ENCODE measurements around the gene TMEM63B.
"Not testable (repeated sequence)": the region's sequence is repeated elsewhere in the genome, so short reads cannot be mapped to it uniquely, and the experiment has no call there.

Gene TMEM63B

DNA sequence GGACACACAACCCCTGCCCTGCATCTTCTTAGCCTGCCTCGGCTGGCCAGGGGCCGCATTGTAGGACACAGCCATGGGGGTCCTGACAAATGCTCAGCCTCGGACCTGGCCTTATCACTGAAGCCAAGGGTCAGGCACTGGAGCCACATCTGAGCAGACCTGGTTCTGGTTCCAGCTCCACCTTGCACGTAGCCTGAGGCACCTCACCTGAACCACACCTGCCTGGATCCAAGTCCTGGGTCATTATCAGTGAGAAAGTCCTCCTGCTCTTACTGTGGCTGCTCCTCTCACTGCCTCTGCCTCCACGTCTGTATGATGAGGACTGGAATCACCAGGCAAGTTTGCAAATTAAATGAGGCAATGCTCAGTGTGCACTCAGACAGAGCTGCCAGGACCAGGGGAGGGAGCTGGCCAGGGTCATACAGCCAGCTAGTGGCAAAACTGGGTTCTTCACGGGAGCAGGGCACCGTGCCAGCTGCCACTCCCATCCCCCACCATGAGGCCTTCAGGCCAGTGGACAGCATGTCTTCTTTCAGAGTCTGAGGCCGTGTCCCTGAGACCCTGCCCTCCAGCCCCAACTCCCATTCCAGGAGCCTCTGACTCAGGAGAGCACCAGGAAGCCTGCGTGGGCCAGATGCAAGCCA is 40.3 kb upstream of the TMEM63B start:
- no peaks in the 10 kb centered on the region for H3K9me3 ChIP-seq (ENCODE audit: control insufficient read depth in 1 of 2, low read length in 2 of 2)
- no peak overlapping the region for H3K4me3 ChIP-seq (ENCODE audit: low read depth in 1 of 2, low read length in 2 of 2)
- H3K36me3 ChIP-seq (ENCODE audit: control insufficient read depth in 1 of 2, insufficient read depth in 2 of 2, low read length in 2 of 2) = no peaks in the 10 kb centered on the region
- no peaks in the 10 kb centered on the region for H3K27me3 ChIP-seq (ENCODE audit: control insufficient read depth in 1 of 2, insufficient read depth in 2 of 2, low read length in 2 of 2)
- no peak overlapping the region for H3K9ac ChIP-seq (ENCODE audit: low read depth in 1 of 2, low read length in 2 of 2)
- H3K27ac ChIP-seq (ENCODE audit: low read depth, low read length) = no peak overlapping the region
- H3K4me1 ChIP-seq (ENCODE audit: control insufficient read depth in 1 of 2, insufficient read depth in 2 of 2, low read length in 2 of 2) = peaks cover 7 to 9% of the 10 kb centered on the region in 2 donors

DNA sequence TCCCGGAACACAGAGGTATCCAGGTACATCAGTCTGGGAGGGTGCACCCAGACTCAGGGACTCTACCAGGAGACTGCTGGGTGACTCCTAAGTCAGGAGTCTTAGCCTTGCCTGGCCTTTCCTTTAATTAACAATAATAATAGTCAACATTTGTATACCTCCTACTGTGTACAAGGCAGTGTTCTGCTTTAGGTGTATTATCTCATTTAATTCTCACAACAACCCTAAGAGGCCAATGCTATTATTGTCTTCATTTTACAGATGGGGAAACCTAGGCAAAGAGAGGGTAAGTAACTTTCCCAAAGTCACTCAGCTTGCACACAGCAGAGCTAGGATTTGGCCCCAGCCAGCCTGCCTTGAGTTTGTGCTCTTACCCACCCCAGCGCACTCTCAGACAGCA is 39.7 kb upstream of the TMEM63B start:
- peaks cover 7 to 9% of the 10 kb centered on the region in 2 donors for H3K4me1 ChIP-seq (ENCODE audit: control insufficient read depth in 1 of 2, insufficient read depth in 2 of 2, low read length in 2 of 2)
- no peak overlapping the region for H3K9ac ChIP-seq (ENCODE audit: low read depth in 1 of 2, low read length in 2 of 2)
- no peaks in the 10 kb centered on the region for H3K36me3 ChIP-seq (ENCODE audit: control insufficient read depth in 1 of 2, insufficient read depth in 2 of 2, low read length in 2 of 2)
- H3K9me3 ChIP-seq (ENCODE audit: control insufficient read depth in 1 of 2, low read length in 2 of 2) = no peaks in the 10 kb centered on the region
- no peaks in the 10 kb centered on the region for H3K27me3 ChIP-seq (ENCODE audit: control insufficient read depth in 1 of 2, insufficient read depth in 2 of 2, low read length in 2 of 2)
- no peak overlapping the region for H3K27ac ChIP-seq (ENCODE audit: low read depth, low read length)
- H3K4me3 ChIP-seq (ENCODE audit: low read depth in 1 of 2, low read length in 2 of 2) = no peak overlapping the region

DNA sequence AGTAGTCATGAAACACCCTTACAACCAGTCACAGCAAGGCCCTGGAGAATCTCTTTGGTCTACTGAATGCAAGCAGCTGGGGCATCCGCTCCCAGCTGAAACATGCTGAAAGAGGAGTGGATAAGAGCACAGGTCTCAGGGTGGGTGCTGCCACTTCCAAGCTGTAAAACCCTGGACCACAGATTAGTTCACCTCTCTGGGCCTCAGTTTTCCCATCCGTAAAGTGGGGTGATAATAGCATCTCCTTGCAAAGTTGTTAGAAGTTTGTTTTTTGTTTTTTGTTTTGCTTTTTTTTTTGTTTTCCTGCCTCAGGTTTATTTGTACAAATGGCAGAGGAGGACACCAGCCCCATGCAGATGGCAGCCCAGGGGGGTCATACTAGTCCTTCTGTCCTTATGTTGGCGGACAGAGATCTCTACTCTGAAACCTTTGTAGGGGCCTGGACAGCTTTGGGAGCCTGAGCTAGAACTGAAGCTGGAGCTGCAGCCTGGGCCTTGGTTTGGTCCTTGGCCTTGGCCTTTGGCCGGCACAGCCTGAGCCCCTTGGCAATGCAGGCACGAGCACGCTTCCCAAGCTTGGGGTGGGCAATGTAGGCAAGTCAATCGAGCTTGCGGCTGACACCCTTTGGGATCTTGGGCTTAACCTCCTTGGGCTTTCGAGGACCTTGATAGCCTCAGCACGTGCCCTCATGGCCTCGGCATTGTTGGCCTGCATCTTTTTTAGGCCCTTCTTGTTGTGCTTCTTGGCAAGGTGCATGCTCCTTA is 38.3 kb upstream of the TMEM63B start:
- Histone ChIP-seq H3K27me3 (ENCODE audit: control insufficient read depth in 1 of 2, insufficient read depth in 2 of 2, low read length in 2 of 2) (no peaks in the 10 kb centered on the region), H3K27ac (ENCODE audit: low read depth, low read length) (no peak overlapping the region), H3K9ac (ENCODE audit: low read depth in 1 of 2, low read length in 2 of 2) (no peak overlapping the region), H3K4me1 (ENCODE audit: control insufficient read depth in 1 of 2, insufficient read depth in 2 of 2, low read length in 2 of 2) (peaks cover 10 to 12% of the 10 kb centered on the region in 2 donors), H3K36me3 (ENCODE audit: control insufficient read depth in 1 of 2, insufficient read depth in 2 of 2, low read length in 2 of 2) (no peaks in the 10 kb centered on the region), H3K4me3 (ENCODE audit: low read depth in 1 of 2, low read length in 2 of 2) (no peak overlapping the region), H3K9me3 (ENCODE audit: control insufficient read depth in 1 of 2, low read length in 2 of 2) (no peaks in the 10 kb centered on the region)

DNA sequence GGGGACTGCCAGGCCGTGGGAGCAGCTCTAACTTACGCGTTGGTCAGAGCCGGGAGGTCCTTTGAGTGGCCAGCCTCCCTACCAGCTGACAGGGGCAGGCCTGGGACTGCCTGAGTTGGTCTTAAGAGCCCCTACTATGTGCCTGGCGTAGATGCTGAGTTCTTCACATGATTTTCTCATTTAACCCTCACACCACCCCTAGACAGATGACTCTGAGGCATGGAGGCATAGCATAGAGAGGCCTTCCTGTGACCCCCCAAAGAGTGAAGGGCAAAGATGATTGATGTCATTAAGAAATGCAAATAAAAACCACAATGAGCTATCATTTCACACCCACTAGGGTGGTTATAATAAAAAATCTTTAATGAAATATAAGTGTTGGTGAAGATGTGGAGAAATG is 36.9 kb upstream of the TMEM63B start:
- no peak overlapping the region for H3K9ac ChIP-seq (ENCODE audit: low read depth in 1 of 2, low read length in 2 of 2)
- no peak overlapping the region for H3K27ac ChIP-seq (ENCODE audit: low read depth, low read length)
- peaks cover 22 to 25% of the 10 kb centered on the region in 2 donors for H3K4me1 ChIP-seq (ENCODE audit: control insufficient read depth in 1 of 2, insufficient read depth in 2 of 2, low read length in 2 of 2)
- H3K27me3 ChIP-seq (ENCODE audit: control insufficient read depth in 1 of 2, insufficient read depth in 2 of 2, low read length in 2 of 2) = no peaks in the 10 kb centered on the region
- H3K4me3 ChIP-seq (ENCODE audit: low read depth in 1 of 2, low read length in 2 of 2) = no peak overlapping the region
- H3K9me3 ChIP-seq (ENCODE audit: control insufficient read depth in 1 of 2, low read length in 2 of 2) = no peaks in the 10 kb centered on the region
- H3K36me3 ChIP-seq (ENCODE audit: control insufficient read depth in 1 of 2, insufficient read depth in 2 of 2, low read length in 2 of 2) = no peaks in the 10 kb centered on the region

DNA sequence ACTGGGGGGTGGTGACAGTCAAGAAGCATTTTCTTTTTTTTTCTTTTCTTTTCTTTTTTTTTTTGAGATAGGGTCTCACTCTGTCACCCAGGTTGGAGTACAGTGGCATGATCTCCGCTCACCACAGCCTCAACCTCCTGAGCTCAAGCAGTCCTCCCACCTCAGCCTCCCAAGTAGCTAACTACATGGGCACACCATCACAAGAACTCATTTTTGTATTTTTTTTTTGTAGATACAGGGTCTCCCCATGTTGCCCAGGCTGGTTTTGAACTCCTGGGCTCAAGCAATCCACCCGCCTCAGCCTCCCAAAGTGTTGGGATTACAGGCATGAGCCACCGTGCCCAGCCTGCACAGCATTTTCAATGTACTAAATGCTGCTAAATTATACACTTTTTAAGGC is 36.0 kb upstream of the TMEM63B start:
- not testable (repeated sequence) for H3K27ac ChIP-seq (ENCODE audit: low read depth, low read length); H3K27me3 ChIP-seq (ENCODE audit: control insufficient read depth in 1 of 2, insufficient read depth in 2 of 2, low read length in 2 of 2); H3K9me3 ChIP-seq (ENCODE audit: control insufficient read depth in 1 of 2, low read length in 2 of 2); H3K9ac ChIP-seq (ENCODE audit: low read depth in 1 of 2, low read length in 2 of 2); H3K36me3 ChIP-seq (ENCODE audit: control insufficient read depth in 1 of 2, insufficient read depth in 2 of 2, low read length in 2 of 2); H3K4me3 ChIP-seq (ENCODE audit: low read depth in 1 of 2, low read length in 2 of 2)
- H3K4me1 ChIP-seq (ENCODE audit: control insufficient read depth in 1 of 2, insufficient read depth in 2 of 2, low read length in 2 of 2) = peaks cover 27 to 28% of the 10 kb centered on the region in 2 donors

DNA sequence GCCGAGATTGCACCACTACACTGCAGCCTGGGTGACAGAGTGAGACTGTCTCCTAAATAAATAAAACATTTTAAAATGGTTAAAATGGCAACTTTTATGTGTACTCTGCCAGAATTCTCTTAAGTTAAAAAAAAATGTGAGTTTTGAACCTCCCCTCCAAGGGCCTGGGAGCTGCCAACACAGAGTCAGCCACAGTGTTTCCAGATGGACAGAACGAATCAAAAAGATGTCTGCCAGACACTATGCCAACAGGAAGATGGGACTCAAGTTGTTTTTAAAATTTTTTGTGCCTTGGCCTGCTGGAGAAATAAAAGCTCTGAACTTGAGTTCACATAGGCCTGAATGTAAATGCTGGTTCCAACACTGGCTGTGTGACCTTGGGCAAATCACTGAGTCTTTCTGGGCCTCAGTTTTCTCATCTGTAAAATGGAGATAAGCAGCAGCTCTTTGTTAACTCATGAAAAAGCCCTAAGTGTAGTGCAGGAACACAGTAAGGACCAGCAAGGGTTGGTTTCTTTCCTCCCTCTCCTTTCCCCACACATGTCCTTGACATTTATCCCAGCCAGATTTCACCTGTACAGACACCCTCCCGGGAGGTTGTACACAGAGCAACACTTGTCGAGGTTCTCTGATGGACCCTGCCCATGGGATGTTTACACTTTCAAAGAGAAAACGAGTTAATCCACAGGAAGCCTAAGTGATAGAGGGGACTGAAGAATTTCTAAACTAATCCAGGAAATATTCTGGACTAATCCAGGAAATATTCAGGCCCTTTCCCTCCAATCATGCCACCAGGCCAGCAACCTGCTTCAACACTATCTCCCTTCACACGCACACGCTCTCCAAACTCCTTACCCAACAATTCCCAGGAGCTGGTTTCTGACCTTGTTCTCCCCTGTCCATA is 35.1 kb upstream of the TMEM63B start:
- Histone ChIP-seq H3K9me3 (ENCODE audit: control insufficient read depth in 1 of 2, low read length in 2 of 2) (no peaks in the 10 kb centered on the region), H3K27ac (ENCODE audit: low read depth, low read length) (no peak overlapping the region), H3K4me1 (ENCODE audit: control insufficient read depth in 1 of 2, insufficient read depth in 2 of 2, low read length in 2 of 2) (peaks cover 25 to 26% of the 10 kb centered on the region in 2 donors), H3K36me3 (ENCODE audit: control insufficient read depth in 1 of 2, insufficient read depth in 2 of 2, low read length in 2 of 2) (no peaks in the 10 kb centered on the region), H3K4me3 (ENCODE audit: low read depth in 1 of 2, low read length in 2 of 2) (no peak overlapping the region), H3K9ac (ENCODE audit: low read depth in 1 of 2, low read length in 2 of 2) (no peak overlapping the region), H3K27me3 (ENCODE audit: control insufficient read depth in 1 of 2, insufficient read depth in 2 of 2, low read length in 2 of 2) (no peaks in the 10 kb centered on the region)

DNA sequence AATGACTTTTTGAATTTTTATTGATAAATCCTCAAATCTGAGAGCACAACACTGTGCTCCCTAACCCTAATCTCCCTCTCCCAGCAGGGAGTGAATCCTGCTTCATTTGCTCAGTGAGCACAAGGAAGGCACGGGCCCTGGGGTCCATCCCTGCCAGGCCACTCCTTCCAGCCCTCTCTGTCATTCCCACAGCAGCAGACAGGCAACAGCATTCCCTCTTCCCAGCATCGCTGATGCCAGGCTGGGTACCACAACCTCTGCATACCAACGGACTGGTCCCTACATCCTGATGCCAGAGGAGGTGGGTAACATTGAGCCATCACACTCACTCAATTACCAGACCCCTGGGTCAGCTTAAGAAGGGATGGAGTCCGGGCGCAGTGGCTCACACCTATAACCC is 34.3 kb upstream of the TMEM63B start:
- H3K9me3 ChIP-seq (ENCODE audit: control insufficient read depth in 1 of 2, low read length in 2 of 2) = no peaks in the 10 kb centered on the region
- H3K36me3 ChIP-seq (ENCODE audit: control insufficient read depth in 1 of 2, insufficient read depth in 2 of 2, low read length in 2 of 2) = no peaks in the 10 kb centered on the region
- H3K9ac ChIP-seq (ENCODE audit: low read depth in 1 of 2, low read length in 2 of 2) = no peak overlapping the region
- H3K27me3 ChIP-seq (ENCODE audit: control insufficient read depth in 1 of 2, insufficient read depth in 2 of 2, low read length in 2 of 2) = no peaks in the 10 kb centered on the region
- peaks cover 22 to 23% of the 10 kb centered on the region in 2 donors for H3K4me1 ChIP-seq (ENCODE audit: control insufficient read depth in 1 of 2, insufficient read depth in 2 of 2, low read length in 2 of 2)
- no peak overlapping the region for H3K4me3 ChIP-seq (ENCODE audit: low read depth in 1 of 2, low read length in 2 of 2)
- H3K27ac ChIP-seq (ENCODE audit: low read depth, low read length) = no peak overlapping the region

DNA sequence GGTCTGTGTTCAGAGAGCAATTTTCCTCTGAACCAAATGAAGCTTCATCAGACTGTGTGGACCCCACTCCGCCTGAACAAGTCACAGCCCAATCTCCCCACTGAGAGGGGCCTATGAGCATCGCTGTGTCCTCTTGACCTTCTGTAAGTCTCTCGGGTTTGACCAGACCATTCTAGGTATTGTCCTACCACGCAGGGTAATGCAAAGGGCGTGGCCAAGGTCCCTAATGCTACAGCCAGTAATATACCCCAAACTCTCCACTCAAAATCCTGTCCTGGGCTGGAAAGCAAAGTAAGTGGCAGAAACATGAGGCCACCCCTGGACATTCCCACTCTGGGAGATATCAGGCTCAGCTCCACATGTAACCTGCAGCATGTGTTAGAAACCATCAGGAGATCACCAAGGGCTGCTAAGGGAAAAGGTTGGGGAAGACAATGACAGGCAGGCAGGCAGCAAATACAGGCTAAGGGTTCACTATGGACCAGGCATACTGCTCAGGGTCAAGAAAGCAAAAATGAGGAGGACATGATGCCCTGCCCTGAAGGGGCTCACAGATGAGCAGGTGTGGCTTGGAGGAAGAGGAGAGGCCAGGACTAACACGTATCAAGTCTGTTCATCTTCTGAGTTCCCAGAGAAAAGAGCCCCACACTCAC is 33.5 kb upstream of the TMEM63B start:
- no peaks in the 10 kb centered on the region for H3K27me3 ChIP-seq (ENCODE audit: control insufficient read depth in 1 of 2, insufficient read depth in 2 of 2, low read length in 2 of 2)
- H3K9me3 ChIP-seq (ENCODE audit: control insufficient read depth in 1 of 2, low read length in 2 of 2) = no peaks in the 10 kb centered on the region
- no peak overlapping the region for H3K27ac ChIP-seq (ENCODE audit: low read depth, low read length)
- no peak overlapping the region for H3K9ac ChIP-seq (ENCODE audit: low read depth in 1 of 2, low read length in 2 of 2)
- H3K4me3 ChIP-seq (ENCODE audit: low read depth in 1 of 2, low read length in 2 of 2) = no peak overlapping the region
- peaks cover 22 to 23% of the 10 kb centered on the region in 2 donors for H3K4me1 ChIP-seq (ENCODE audit: control insufficient read depth in 1 of 2, insufficient read depth in 2 of 2, low read length in 2 of 2)
- H3K36me3 ChIP-seq (ENCODE audit: control insufficient read depth in 1 of 2, insufficient read depth in 2 of 2, low read length in 2 of 2) = no peaks in the 10 kb centered on the region

DNA sequence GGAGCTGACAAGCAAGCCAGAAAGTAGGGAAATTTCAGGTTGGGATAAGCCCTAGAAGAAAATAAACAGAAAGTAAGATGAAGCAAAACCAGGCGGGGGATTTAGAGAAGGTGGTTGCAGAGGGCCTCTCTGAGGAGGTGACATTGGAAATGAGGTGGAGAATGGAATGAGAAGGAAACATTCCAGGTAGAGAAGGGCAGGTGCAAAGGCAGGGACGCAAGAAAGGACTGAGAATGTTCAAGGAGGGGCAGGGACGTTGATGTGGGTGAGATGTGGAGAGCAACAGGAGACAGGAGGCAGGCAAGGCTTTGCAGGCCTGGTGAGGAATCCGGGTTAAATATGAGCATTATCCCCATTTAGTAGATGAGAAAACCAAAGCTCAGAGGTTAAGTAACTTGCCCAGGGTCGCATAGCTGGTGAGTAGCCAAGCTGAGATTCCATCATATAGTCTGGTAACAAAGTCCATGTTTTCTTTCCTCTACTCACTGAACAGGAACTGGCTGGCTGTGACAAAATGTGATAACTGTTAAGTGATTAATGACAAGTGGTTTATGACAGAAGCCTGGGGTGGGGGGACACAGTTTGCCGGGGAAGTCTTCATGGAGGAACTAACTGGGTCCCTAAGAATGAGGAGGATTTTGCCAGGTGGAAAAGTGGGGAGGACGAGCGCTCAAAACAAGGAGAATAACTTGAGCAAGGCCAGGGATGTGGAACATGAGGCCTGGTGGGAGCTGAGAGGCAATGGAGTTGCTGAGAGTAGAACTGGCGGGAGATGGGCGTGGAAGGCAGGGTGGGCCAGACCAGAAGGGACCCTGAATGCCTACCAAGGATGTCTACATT is 32.7 kb upstream of the TMEM63B start:
- Histone ChIP-seq H3K9ac (ENCODE audit: low read depth in 1 of 2, low read length in 2 of 2) (peak overlapping the region; percentile 6 to 53), H3K27me3 (ENCODE audit: control insufficient read depth in 1 of 2, insufficient read depth in 2 of 2, low read length in 2 of 2) (no peaks in the 10 kb centered on the region), H3K36me3 (ENCODE audit: control insufficient read depth in 1 of 2, insufficient read depth in 2 of 2, low read length in 2 of 2) (peaks cover 0 to 5% of the 10 kb centered on the region in 2 donors), H3K4me1 (ENCODE audit: control insufficient read depth in 1 of 2, insufficient read depth in 2 of 2, low read length in 2 of 2) (peaks cover 22 to 23% of the 10 kb centered on the region in 2 donors), H3K4me3 (ENCODE audit: low read depth in 1 of 2, low read length in 2 of 2) (peak overlapping the region in 1 of 2 donors; percentile 9), H3K9me3 (ENCODE audit: control insufficient read depth in 1 of 2, low read length in 2 of 2) (no peaks in the 10 kb centered on the region), H3K27ac (ENCODE audit: low read depth, low read length) (no peak overlapping the region)

All from duodenal mucosa (tissue), 2 donors.